ENCODE measurements around the gene TPST2. TPM values are rescaled to one million over a fixed set of nuclear protein-coding genes. Genes with fewer than 3 reads are reported as not detected.

The TPST2 gene
- total RNA-seq, 4 donors from 2014 or later = 32.3 to 110 (median 65.4) TPM

- Histone ChIP-seq H3K27ac (peak overlapping the region; percentile 22 to 48 (median 34)), H3K27me3 (no peaks in the 10 kb centered on the region), H3K4me3 (peak overlapping the region in 2 of 4 donors; percentile 1 to 15), H3K9me3 (no peaks in the 10 kb centered on the region), H3K36me3 (peaks cover 0 to 24% of the 10 kb centered on the region in 2 donors), H3K4me1 (peaks cover 39 to 43% of the 10 kb centered on the region in 2 donors)
- peak in 1 of 5 experiments; percentile 12 for TF ChIP-seq CTCF (IDR thresholded peaks at IDR 0.05 in 4 of 5, conservative IDR thresholded peaks at IDR 0.05 in 1 of 5)
- TF ChIP-seq POLR2A (IDR thresholded peaks at IDR 0.05) = no peak
- no peak for ATAC-seq
- intact Hi-C loops (cut with DNase I; ENCODE audit: low total_unique reads) = no loop called here
- DNase-seq = no peak
- in situ Hi-C loops (cut with MboI; ENCODE audit: low sequenced_read_pairs in 4 of 4) = no loop called here
Measured at GRCh38 chr22:26479043-26479791, 110.7 kb downstream of the TPST2 start.

- in situ Hi-C loops (cut with MboI; ENCODE audit: low sequenced_read_pairs in 4 of 4) = no loop called here
- H3K4me3 ChIP-seq = no peak overlapping the region
- no peak for ATAC-seq
- peaks cover 0 to 24% of the 10 kb centered on the region in 2 donors for H3K36me3 ChIP-seq
- H3K4me1 ChIP-seq = peaks cover 33 to 43% of the 10 kb centered on the region in 2 donors
- intact Hi-C loops (cut with DNase I; ENCODE audit: low total_unique reads) = no loop called here
- no peak overlapping the region for H3K27ac ChIP-seq
- no peaks in the 10 kb centered on the region for H3K9me3 ChIP-seq
- no peak for DNase-seq
- TF ChIP-seq CTCF (IDR thresholded peaks at IDR 0.05 in 4 of 5, conservative IDR thresholded peaks at IDR 0.05 in 1 of 5) (no peak), POLR2A (IDR thresholded peaks at IDR 0.05) (no peak)
- H3K27me3 ChIP-seq = no peaks in the 10 kb centered on the region
Measured at GRCh38 chr22:26477341-26477731, 112.6 kb downstream of the TPST2 start.

- no peaks in the 10 kb centered on the region for H3K9me3 ChIP-seq
- ATAC-seq = no peak
- H3K4me3 ChIP-seq = no peak overlapping the region
- no peak overlapping the region for H3K27ac ChIP-seq
- peaks cover 0 to 24% of the 10 kb centered on the region in 2 donors for H3K36me3 ChIP-seq
- TF ChIP-seq POLR2A (IDR thresholded peaks at IDR 0.05) (no peak), CTCF (IDR thresholded peaks at IDR 0.05 in 4 of 5, conservative IDR thresholded peaks at IDR 0.05 in 1 of 5) (no peak)
- in situ Hi-C loops (cut with MboI; ENCODE audit: low sequenced_read_pairs in 4 of 4) = no loop called here
- no peak for DNase-seq
- intact Hi-C loops (cut with DNase I; ENCODE audit: low total_unique reads) = no loop called here
- peaks cover 28 to 43% of the 10 kb centered on the region in 2 donors for H3K4me1 ChIP-seq
- no peaks in the 10 kb centered on the region for H3K27me3 ChIP-seq
Measured at GRCh38 chr22:26476705-26477340, 113.1 kb downstream of the TPST2 start.

DNA sequence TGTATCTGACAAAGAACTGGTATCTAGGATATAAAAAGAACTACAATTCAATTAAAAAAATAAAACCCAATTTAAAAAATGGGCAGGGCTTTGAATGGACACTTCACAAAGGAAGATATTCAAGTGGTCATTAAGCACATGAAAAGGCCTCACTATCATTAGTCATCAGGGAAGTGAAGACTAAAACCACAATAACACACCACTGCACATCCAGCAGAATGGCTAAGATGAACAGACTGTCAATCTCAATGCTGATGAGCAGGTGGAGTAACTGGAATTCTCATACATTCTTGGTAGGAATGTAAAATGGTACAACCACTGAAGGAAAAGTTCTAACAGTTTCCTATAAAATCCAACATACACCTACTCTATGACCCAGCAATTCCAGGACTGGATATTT, 115.2 kb downstream of the TPST2 start:
- H3K27ac ChIP-seq = peak overlapping the region; percentile 26 to 91 (median 36)
- in situ Hi-C loops (cut with MboI; ENCODE audit: low sequenced_read_pairs in 4 of 4) = no loop called here

More for the DNA sequence above, 115.2 kb downstream of the TPST2 start:
- DNase-seq (no peak), ATAC-seq (no peak)
- H3K36me3 ChIP-seq = peaks cover 0 to 40% of the 10 kb centered on the region in 2 donors
- H3K4me1 ChIP-seq = peaks cover 6 to 35% of the 10 kb centered on the region in 2 donors
- H3K27me3 ChIP-seq = no peaks in the 10 kb centered on the region
- TF ChIP-seq POLR2A (IDR thresholded peaks at IDR 0.05) (no peak), CTCF (IDR thresholded peaks at IDR 0.05 in 4 of 5, conservative IDR thresholded peaks at IDR 0.05 in 1 of 5) (no peak)
- intact Hi-C loops (cut with DNase I; ENCODE audit: low total_unique reads) = no loop called here
- H3K4me3 ChIP-seq = no peak overlapping the region
- H3K9me3 ChIP-seq = no peaks in the 10 kb centered on the region

MicroRNA genes within 50 kb of the gene (microRNA counts, 767-probe panel; counts per million panel counts)
- microRNA hsa-miR-548j = 356 to 448 counts per million in 2 donors

Small RNAs within 50 kb of the gene (microRNA-seq; reads per million reads assigned to microRNA genes)
- 0.85 to 1.2 reads per million in 2 donors for gene MIR548J (ENCODE audit: borderline replicate concordance in 2 of 2)

Other genes with a start within 250 kb of the TPST2 start
- under 1 TPM in 2 of 4 donors, not detected in 2; 0.07 to 0.10 TPM for gene ASPHD2, start 160.9 kb downstream of the TPST2 start, total RNA-seq
- 10 to 100 TPM in 3 of 4 donors, 1 to 10 TPM in 1; 7.0 to 13.9 (median 10.5) TPM for gene HPS4, start 106.3 kb downstream of the TPST2 start, total RNA-seq
- gene SRRD, start 106.3 kb downstream of the TPST2 start, total RNA-seq = 10 to 100 TPM; 24.0 to 53.1 (median 27.4) TPM
- 10 to 100 TPM; 33.1 to 65.7 (median 49.2) TPM for gene TFIP11, start 77.7 kb downstream of the TPST2 start, total RNA-seq
- gene CRYBB1, start 27.9 kb upstream of the TPST2 start, total RNA-seq = under 1 TPM in 1 of 4 donors, not detected in 3; 0.97 TPM
- gene CRYBA4, start 31.8 kb upstream of the TPST2 start, total RNA-seq = not detected
- under 1 TPM in 3 of 4 donors, not detected in 1; 0.02 to 0.25 (median 0.07) TPM for gene MIAT, start 67.5 kb upstream of the TPST2 start, total RNA-seq